GM12878 (cell line): ENCODE measurements around the gene PNPO. TPM values are rescaled to one million over a fixed set of nuclear protein-coding genes. Genes with fewer than 3 reads are reported as not detected.

ENCODE experiments used
- BCLAF1 ChIP-seq: fragments of 450-650 bp; IDR thresholded peaks from 2 replicates; pipeline ENCODE4 v1.6.1; 2017; ENCODE audit warnings: antibody characterized with exemption, mild to moderate bottlenecking, moderate library complexity
- CBFB ChIP-seq: IDR thresholded peaks from 2 replicates; pipeline ENCODE4 v1.6.1; 2016; ENCODE audit warnings: antibody characterized with exemption, low read depth
- CEBPB ChIP-seq, 2 experiments: fragments of 150-350 bp in 1 of 2; IDR thresholded peaks; 2 replicates each; pipeline ENCODE4 v1.6.1; 2012 to 2014; ENCODE audit warnings: low read depth in 2 of 2, low read length in 2 of 2, borderline replicate concordance in 1 of 2, inconsistent platforms in 1 of 2
- CREB1 ChIP-seq: IDR thresholded peaks from 2 replicates; pipeline ENCODE4 v1.6.1; 2012; ENCODE audit warnings: low read depth, mild to moderate bottlenecking, inconsistent platforms
- FOXM1 ChIP-seq: IDR thresholded peaks from 2 replicates; pipeline ENCODE4 v1.6.1; 2012; ENCODE audit warnings: low read depth, mild to moderate bottlenecking, inconsistent platforms, low read length, moderate library complexity
- GABPA ChIP-seq: IDR thresholded peaks from 2 replicates; pipeline ENCODE4 v1.6.1; 2014; ENCODE audit warnings: antibody characterized with exemption, low read depth, mild to moderate bottlenecking, inconsistent platforms
- HCFC1 ChIP-seq: fragments of 150-350 bp; IDR thresholded peaks from 2 replicates; pipeline ENCODE4 v1.6.1; 2014; ENCODE audit warnings: low read length
- IKZF1 ChIP-seq: fragments of 450-650 bp; conservative IDR thresholded peaks from 2 replicates; pipeline ENCODE4 v1.6.1; 2017; ENCODE audit warnings: antibody characterized with exemption, mild to moderate bottlenecking
- IRF3 ChIP-seq: fragments of 450-650 bp; IDR thresholded peaks from 2 replicates; pipeline ENCODE4 v1.6.1; 2014; ENCODE audit warnings: mild to moderate bottlenecking
- KAT2A ChIP-seq: conservative IDR thresholded peaks from 2 replicates; pipeline ENCODE4 v1.6.1; 2011; ENCODE audit warnings: low read depth, low read length; ENCODE audit not compliant: control insufficient read depth
- NFYB ChIP-seq: IDR thresholded peaks from 2 replicates; pipeline ENCODE4 v1.6.1; 2011; ENCODE audit warnings: low read depth, mild to moderate bottlenecking, low read length, improper control_type of control experiment, moderate library complexity; ENCODE audit not compliant: insufficient read depth
- NKRF ChIP-seq: fragments of 450-650 bp; conservative IDR thresholded peaks from 2 replicates; pipeline ENCODE4 v1.6.1; 2017; ENCODE audit warnings: mild to moderate bottlenecking, moderate library complexity
- SIN3A ChIP-seq: IDR thresholded peaks from 2 replicates; pipeline ENCODE4 v1.6.1; 2012; ENCODE audit warnings: low read depth, low read length, improper control_type of control experiment
- SMARCA5 ChIP-seq: fragments of 450-650 bp; IDR thresholded peaks from 2 replicates; pipeline ENCODE4 v1.6.1; 2017; ENCODE audit warnings: mild to moderate bottlenecking
- WRNIP1 ChIP-seq: IDR thresholded peaks from 2 replicates; pipeline ENCODE4 v1.6.1; 2011; ENCODE audit warnings: low read depth, low read length, improper control_type of control experiment, borderline replicate concordance
- ZBED1 ChIP-seq: IDR thresholded peaks from 2 replicates; pipeline ENCODE4 v1.6.1; 2016; ENCODE audit warnings: borderline replicate concordance
- ZBTB4 ChIP-seq: fragments of 450-650 bp; formaldehyde crosslinking; IDR thresholded peaks from 2 replicates; pipeline ENCODE4 v1.4.0; 2022; ENCODE audit warnings: mild to moderate bottlenecking, moderate library complexity
- ZNF592 ChIP-seq: fragments of 450-650 bp; IDR thresholded peaks from 2 replicates; pipeline ENCODE4 v1.6.1; 2017; ENCODE audit warnings: mild to moderate bottlenecking, moderate library complexity
- polyA plus RNA-seq, 11 experiments: library from polyadenylated mRNA; depleted of rRNA in 4 of 11; unstranded in 6 of 11; stranded (reverse) in 5 of 11; fragments of >200 nt; fragmentation: Nextera tagmentation in 4 of 11; fragmentation: Illumina TruSeq in 1 of 11; extraction: Ambion mirVana in 4 of 11; extraction: Trizol in 1 of 11; gene quantifications; 1 replicate in 1 of 11; 2 replicates in 10 of 11; pipeline versions ENCODE4 v1.2.1 to v1.2.3, GENCODE V29; 2011 to 2016; ENCODE audit warnings: inconsistent platforms in 2 of 11, missing spikeins in 2 of 11, low read depth in 1 of 11
- total RNA-seq, 4 experiments: library from RNA; depleted of rRNA in 3 of 4; stranded (reverse); fragments of >200 nt in 3 of 4; fragmentation: Illumina TruSeq in 1 of 4; extraction: Trizol in 1 of 4; gene quantifications; 2 replicates each; pipeline versions ENCODE4 v1.2.1 to v1.2.3, GENCODE V29; 2013 to 2021

The PNPO gene
- total and polyA plus RNA-seq, 10 of the 15 experiments (the other 5 are each of a cell fraction or from before 2014, with no cell fraction given), result 13.9 to 52.6 (median 37.3) TPM

GRCh38 chr17:47946929-47947397 is 5.6 kb downstream of the PNPO start (continued):
- TF ChIP-seq ZBTB4 (CRISPR knock-in tag) (no peak), ZNF592 (no peak), FOXM1 (no peak), ZBED1 (no peak), WRNIP1 (no peak), KAT2A (no peak), CEBPB (IDR thresholded peaks at IDR 0.05; ENCODE audit: borderline replicate concordance in 1 of 2, low read depth in 2 of 2, low read length in 2 of 2) (no peak), IKZF1 (no peak), SIN3A (no peak), NFYB (peak; percentile 98), SMARCA5 (no peak), NKRF (no peak), CBFB (no peak), HCFC1 (no peak), GABPA (no peak), CREB1 (peak; percentile 40; the same call in 1 of the 2 replicates), IRF3 (no peak), BCLAF1 (no peak)
